Fibroblast of skin of right biceps (primary cell): ENCODE measurements around the gene RCCD1.

Source experiments
- DNase-seq: peaks from one replicate; pipeline ENCODE4 v3.0.0-alpha.2; 2013

Gene RCCD1

DNA sequence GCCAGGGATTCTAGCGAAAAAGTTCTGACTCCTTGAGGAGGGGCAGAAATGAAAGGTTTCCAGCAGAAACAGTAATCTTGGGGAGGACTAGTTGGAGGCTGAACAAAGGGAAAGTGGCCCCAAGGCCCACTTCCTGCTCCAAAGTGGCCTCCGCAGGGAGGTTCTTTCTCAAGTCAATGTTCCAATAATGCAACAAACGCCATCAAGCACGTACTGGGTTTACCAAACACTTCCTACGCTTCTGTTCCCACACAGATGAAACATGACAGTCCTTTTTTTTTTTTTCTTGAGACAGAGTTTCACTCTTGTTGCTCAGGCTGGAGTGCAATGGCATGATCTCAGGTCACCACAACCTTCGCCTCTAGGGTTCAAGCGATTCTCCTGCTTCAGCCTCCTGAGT lies 9.6 kb upstream of the RCCD1 start:
- DNase-seq, result no peak

- DNase-seq, result no peak
These were observed 8.1 kb upstream of the RCCD1 start for GRCh38 chr15:90946538-90946937.

DNA sequence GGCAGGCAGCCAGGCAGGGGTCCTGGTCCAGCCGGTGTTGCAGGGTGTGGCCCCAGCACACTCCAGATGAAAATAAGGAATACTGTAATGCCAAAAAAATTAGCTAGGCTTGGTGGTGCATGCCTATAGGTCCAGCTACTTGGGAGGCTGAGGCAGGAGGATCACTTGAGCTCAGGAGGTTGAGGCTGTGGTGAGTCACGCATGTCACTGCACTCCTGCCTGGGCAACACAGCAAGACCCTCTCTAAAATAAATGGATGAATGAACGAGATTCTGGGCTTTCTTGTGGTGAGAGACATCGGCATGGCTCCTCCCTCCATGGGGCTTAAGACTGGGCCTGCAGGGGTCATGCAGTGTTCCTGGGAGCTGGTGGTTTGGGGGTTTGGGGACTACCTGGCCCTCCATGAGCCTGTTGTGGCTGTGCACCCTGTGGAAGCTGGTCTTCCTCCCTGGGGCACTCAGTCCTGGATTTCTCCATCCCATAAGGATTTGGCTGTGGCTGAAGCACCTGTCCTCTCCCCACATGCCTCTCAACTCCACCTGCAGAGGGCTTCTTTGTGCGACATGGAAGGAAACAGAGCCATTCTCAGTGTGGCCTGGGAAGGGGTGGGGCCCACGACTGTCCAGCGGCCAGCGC lies 7.6 kb upstream of the RCCD1 start:
- DNase-seq, result no peak

- no peak for DNase-seq
These were observed 6.9 kb upstream of the RCCD1 start for GRCh38 chr15:90947577-90948357.

GRCh38 chr15:90948506-90948905 lies 6.2 kb upstream of the RCCD1 start:
- no peak for DNase-seq

DNA sequence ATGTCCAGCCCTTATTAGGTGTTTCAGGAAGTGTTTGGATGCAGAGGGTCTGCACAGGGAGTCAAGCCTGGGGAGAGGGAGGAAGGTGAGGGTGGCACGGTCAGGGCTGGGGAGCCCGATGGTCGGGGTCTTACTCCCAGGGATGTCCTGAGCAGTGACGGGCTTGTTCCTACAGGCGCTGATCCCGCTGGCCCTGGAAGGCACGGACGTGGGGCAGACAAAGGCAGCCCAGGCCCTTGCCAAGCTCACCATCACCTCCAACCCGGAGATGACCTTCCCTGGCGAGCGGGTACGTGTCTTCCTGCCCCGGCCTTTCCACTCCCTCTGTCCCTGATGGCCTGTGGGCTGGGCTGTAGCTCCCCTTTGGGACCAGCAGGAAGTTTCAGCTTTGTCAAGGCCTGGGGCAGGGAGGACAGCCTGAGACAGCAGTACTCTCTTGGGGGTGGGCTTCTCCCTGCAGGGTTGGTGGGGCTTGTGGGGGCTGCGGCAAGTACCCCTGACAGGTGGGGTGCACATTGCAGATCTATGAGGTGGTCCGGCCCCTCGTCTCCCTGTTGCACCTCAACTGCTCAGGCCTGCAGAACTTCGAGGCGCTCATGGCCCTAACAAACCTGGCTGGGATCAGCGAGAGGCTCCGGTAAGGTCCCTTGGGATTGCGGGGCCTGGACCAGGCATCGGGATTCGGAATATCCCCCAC lies 4.6 kb upstream of the RCCD1 start:
- no peak for DNase-seq

DNA sequence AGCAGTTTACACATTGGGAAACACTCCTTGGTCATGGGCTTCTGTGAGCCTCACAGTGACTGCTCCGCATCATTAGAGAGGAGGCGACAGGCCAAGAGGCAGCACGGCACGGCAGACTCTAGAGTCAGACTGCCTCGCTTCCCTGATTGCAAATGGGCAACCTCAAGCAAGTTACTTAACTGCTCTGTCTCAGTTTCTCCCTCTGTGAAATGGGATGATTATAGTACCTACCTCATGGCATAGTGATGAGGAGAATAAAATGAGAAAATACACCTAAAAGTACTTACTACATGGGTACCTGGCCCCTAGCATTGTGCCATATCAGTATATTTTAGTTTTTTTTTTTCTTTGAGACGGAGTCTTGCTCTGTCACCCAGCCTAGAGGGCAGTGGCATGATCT lies 4.0 kb upstream of the RCCD1 start:
- no peak for DNase-seq

DNA sequence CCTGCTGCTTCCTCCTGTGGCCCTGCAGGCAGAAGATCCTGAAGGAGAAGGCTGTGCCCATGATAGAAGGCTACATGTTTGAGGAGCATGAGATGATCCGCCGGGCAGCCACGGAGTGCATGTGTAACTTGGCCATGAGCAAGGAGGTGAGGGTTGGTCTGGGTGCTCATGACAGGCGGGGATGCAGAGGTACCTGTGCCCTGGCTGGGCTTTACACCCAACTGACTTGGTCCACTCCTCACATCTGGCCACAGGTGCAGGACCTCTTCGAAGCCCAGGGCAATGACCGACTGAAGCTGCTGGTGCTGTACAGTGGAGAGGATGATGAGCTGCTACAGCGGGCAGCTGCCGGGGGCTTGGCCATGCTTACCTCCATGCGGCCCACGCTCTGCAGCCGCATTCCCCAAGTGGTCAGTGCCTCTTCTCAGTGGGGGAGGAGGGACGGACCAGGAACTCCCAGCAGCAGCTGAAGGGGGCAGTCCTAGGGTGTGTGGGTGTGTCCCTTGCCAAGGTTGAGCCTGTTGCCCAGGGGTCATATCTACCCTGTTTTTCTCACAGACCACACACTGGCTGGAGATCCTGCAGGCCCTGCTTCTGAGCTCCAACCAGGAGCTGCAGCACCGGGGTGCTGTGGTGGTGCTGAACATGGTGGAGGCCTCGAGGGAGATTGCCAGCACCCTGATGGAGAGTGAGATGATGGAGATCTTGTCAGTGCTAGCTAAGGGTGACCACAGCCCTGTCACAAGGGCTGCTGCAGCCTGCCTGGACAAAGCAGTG lies 1.6 kb upstream of the RCCD1 start:
- no peak for DNase-seq

DNA sequence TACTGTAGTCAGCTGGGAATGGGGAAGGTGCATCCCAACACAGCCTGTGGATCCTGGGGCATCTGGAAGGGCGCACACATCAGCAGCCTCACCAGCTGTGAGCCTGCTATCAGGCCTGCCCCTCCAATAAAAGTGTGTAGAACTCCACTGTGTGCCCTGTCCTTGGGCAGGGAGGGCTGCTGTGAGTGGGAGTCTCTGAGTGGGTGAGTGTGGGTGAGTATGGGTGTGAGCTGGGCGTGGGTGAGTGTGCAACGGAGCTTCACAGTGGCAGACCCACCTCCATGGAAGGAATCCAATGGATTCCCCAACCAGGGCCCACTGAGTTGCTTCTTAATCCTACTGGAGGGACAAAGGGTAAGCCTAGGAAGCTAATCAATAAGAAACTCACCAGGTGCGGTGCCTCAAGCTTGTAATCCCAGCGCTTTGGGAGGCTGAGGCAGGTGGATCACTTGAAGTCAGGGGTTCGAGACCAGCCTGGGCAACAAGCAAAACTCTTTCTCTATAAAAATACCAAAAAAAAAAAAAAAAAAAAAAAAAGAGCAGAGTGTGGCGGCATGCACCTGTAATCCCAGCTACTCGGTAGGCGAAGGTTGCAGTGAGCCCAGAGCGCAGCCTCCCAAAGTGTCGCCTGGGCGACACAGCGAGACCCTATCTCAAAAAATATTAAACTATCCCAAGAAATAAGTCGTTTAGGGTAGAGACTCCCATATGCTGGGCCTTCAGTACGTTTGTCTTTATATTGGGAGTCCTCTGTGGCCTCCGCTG lies 555 bp upstream of the RCCD1 start:
- no peak for DNase-seq

GRCh38 chr15:90955624-90956273 lies 1.1 kb downstream of the RCCD1 start:
- no peak for DNase-seq

GRCh38 chr15:90956274-90957030 lies 1.8 kb downstream of the RCCD1 start:
- DNase-seq, result peak; percentile 72

- peak; percentile 53 for DNase-seq
These were observed 2.5 kb downstream of the RCCD1 start for GRCh38 chr15:90957031-90957790.

DNA sequence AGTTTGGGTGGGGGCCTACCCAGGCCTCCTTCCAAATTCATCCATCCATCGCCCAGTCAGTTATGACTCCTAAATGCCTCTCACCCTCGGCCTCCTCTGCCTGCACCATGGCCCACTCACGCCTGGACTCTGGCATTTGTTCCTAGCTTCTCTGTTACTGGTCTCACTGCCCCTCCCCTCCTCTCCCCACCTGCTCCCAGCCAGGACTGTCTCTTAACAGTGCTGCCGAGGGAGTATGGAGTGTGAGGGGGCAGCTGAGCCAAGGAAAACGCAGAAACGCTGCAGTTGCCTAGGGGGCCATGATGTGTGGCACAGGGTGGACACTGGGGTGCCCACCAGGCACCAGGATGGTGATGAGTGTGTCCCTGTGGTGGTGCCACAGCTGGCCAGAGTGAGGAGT lies 3.1 kb downstream of the RCCD1 start:
- DNase-seq, result no peak

- DNase-seq, result no peak
These were observed 4.4 kb downstream of the RCCD1 start for GRCh38 chr15:90959028-90959595.

DNA sequence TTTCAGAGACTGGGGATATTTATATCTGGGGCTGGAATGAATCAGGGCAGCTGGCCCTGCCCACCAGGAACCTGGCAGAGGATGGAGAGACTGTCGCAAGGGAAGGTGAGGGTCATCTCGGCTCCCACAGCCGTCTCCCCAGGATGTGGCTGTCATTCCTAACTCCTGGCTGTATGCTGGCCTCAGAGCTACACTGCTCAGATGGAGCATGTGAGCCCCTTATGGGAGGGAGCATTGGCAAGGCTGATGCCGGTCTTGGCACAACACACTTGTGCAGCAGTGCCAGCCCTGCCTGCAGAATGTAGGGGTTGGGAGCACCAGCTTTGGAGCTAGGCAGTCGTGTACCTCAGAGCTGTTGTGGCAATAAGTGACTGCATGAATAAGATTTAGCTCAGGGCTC lies 5.2 kb downstream of the RCCD1 start:
- DNase-seq, result peak; percentile 35

GRCh38 chr15:90960298-90961091 lies 5.8 kb downstream of the RCCD1 start:
- DNase-seq, result no peak

DNA sequence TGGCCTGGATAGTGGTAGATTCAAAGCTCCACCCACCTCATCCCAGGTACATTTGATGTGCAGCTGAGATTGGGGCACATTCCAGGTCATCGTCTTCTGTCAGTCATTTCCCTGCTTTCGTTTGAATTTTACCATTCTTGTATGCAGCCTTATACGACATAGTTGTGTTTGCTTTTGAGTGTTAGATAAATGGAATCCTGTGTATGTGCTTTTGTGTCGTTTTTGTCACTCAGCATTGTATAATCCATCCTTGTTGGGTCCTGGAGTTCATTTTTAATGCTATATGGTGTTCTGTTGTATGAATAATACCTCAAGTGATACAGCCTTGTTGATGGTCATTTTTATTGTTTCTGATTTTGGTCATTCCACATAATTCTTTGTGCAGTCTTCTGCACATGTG lies 7.3 kb downstream of the RCCD1 start:
- no peak for DNase-seq

- DNase-seq, result no peak
These were observed 11.6 kb downstream of the RCCD1 start for GRCh38 chr15:90966262-90966661.

GRCh38 chr15:90967206-90967605 lies 12.5 kb downstream of the RCCD1 start:
- no peak for DNase-seq
